ENCODE measurements around the gene RPS15. TPM values are rescaled to one million over a fixed set of nuclear protein-coding genes. Genes with fewer than 3 reads are reported as not detected.

RPS15 gene
- total RNA-seq, 6 experiments from 2014 or later, result 334 to 1,615 (median 355) TPM

GRCh38 chr19:1449467-1450442 is 11.6 kb downstream of the RPS15 start, which contains the start of gene APC2:
Gene APC2, plus strand, starts transcription at chr19:1450121. Its CDS starts 2,881 bp downstream, at chr19:1453002.
- no peak within 1 kb of the TSS for H3K27ac ChIP-seq
- H3K4me1 ChIP-seq, result peaks cover 0 to 17% (median 0%) of the 10 kb centered on the region in 4 donors
- DNase-seq (no peak), ATAC-seq (no peak)
- H3K27me3 ChIP-seq, result peaks cover 13 to 32% of the 10 kb centered on the region in 2 donors
- intact Hi-C loops (cut with DNase I), result loop anchor here (10.0 kb wide), 1 partner anchor 65 kb away; the partner anchor contains the start of gene ADAMTSL5 (in 2 of the 2)
- no peaks in the 10 kb centered on the region for H3K36me3 ChIP-seq
- 5% methylated on average over 4 of the region's 74 CpGs for WGBS (ENCODE audit: insufficient coverage, low coverage, low lambda C conversion rate, missing lambda C conversion rate)
- no peak for TF ChIP-seq CTCF (IDR thresholded peaks at IDR 0.05)
- TF ChIP-seq POLR2A (IDR thresholded peaks at IDR 0.05), result no peak
- no peaks in the 10 kb centered on the region for H3K9me3 ChIP-seq
- no peak within 1 kb of the TSS for H3K4me3 ChIP-seq

- intact Hi-C loops (cut with DNase I), result loop anchor here in 1 of 2 donors (10.0 kb wide), 1 partner anchor 64 kb away; the partner anchor contains the start of gene ADAMTSL5
- no peak for TF ChIP-seq CTCF (IDR thresholded peaks at IDR 0.05)
- no peak for TF ChIP-seq POLR2A (IDR thresholded peaks at IDR 0.05)
- H3K4me3 ChIP-seq, result no peak overlapping the region
- peaks cover 0 to 8% (median 0%) of the 10 kb centered on the region in 4 donors for H3K4me1 ChIP-seq
- no peak for DNase-seq
- no peak for ATAC-seq
- no peaks in the 10 kb centered on the region for H3K36me3 ChIP-seq
- peaks cover 13 to 34% of the 10 kb centered on the region in 2 donors for H3K27me3 ChIP-seq
- H3K9me3 ChIP-seq, result no peaks in the 10 kb centered on the region
- 53% methylated on average over 17 of the region's 22 CpGs for WGBS (ENCODE audit: insufficient coverage, low coverage, low lambda C conversion rate, missing lambda C conversion rate)
- H3K27ac ChIP-seq, result no peak overlapping the region
Observed at GRCh38 chr19:1450735-1451731, 12.8 kb downstream of the RPS15 start.

GRCh38 chr19:1451916-1452801 is 14.0 kb downstream of the RPS15 start:
- H3K9me3 ChIP-seq, result no peaks in the 10 kb centered on the region
- H3K4me1 ChIP-seq, result no peaks in the 10 kb centered on the region
- no peak overlapping the region for H3K4me3 ChIP-seq
- no peak for TF ChIP-seq CTCF (IDR thresholded peaks at IDR 0.05)
- TF ChIP-seq POLR2A (IDR thresholded peaks at IDR 0.05), result no peak
- WGBS (ENCODE audit: insufficient coverage, low coverage, low lambda C conversion rate, missing lambda C conversion rate), result 9% methylated on average over 17 of the region's 39 CpGs
- peaks cover 4 to 32% of the 10 kb centered on the region in 2 donors for H3K27me3 ChIP-seq
- H3K36me3 ChIP-seq, result no peaks in the 10 kb centered on the region
- H3K27ac ChIP-seq, result no peak overlapping the region
- intact Hi-C loops (cut with DNase I), result loop anchor here in 1 of 2 donors (10.0 kb wide), 1 partner anchor 63 kb away; the partner anchor contains the start of gene ADAMTSL5
- DNase-seq (no peak), ATAC-seq (no peak)

Data from right lobe of liver (tissue), 6 donors.